ENCODE data around the gene AGBL5. TPM values are rescaled to one million over a fixed set of nuclear protein-coding genes. Genes with fewer than 3 reads are reported as not detected.
A peak's percentile ranks its signal among the peaks of the same experiment; 100 is the strongest.

The AGBL5 gene
- total and polyA plus RNA-seq, 4 donors: 8.6 to 22.3 (median 14.4) TPM

DNA sequence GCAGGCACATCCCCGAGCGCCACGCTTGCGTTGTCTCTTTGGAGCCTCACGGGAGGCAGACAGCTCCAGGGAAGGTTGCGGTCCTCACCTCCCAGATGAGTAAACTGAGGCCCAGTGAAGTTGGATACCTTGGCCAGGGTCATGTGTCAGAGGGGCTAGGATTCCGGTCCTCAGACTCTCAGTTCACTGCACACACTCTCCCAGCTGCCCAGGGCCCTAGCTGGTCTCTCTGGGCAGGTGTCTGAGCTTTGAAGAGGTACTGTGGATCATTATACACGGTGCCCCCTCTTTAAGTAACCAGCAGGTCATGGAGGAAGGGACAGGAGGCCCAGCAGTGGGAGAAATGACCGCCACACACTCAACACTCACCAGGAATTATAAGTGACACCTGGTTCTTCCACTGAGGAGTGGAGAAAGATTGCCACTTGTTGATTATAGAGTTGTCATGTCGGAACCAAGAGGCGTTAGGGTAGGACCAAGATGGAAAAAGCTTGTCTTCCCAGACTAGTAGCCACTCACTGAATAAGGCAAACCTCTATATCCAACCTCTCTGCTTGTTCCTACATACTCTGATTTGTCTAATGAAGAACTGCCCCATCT is 18.1 kb upstream of the AGBL5 start:
- DNase-seq (no peak), ATAC-seq (ENCODE audit: insufficient read depth, low FRiP score) (peak; percentile 8)
- Histone ChIP-seq H3K27ac (ENCODE audit: low read depth in 1 of 2, low read length in 1 of 2) (peak overlapping the region; percentile 83 to 86), H3K9me3 (ENCODE audit: control insufficient read depth in 4 of 4, insufficient read depth in 3 of 4, low read length in 3 of 4) (no peaks in the 10 kb centered on the region), H3K36me3 (ENCODE audit: control insufficient read depth in 4 of 4, insufficient read depth in 4 of 4, low read length in 4 of 4) (peaks cover 14 to 37% (median 26%) of the 10 kb centered on the region in 4 donors), H3K4me3 (peak overlapping the region; percentile 97), H3K27me3 (ENCODE audit: control insufficient read depth in 3 of 3, insufficient read depth in 3 of 3, low read length in 2 of 3) (no peaks in the 10 kb centered on the region), H3K9ac (ENCODE audit: insufficient read depth in 1 of 2, low read length in 2 of 2) (peak overlapping the region; percentile 61 to 75), H3K4me1 (ENCODE audit: control insufficient read depth in 5 of 5, insufficient read depth in 5 of 5, low read length in 5 of 5) (peaks cover 0 to 17% (median 6%) of the 10 kb centered on the region in 5 donors)
- WGBS, 2 donors: 10 to 16% methylated on average over 11 of the region's 11 CpGs
- TF ChIP-seq, protein P1, sequence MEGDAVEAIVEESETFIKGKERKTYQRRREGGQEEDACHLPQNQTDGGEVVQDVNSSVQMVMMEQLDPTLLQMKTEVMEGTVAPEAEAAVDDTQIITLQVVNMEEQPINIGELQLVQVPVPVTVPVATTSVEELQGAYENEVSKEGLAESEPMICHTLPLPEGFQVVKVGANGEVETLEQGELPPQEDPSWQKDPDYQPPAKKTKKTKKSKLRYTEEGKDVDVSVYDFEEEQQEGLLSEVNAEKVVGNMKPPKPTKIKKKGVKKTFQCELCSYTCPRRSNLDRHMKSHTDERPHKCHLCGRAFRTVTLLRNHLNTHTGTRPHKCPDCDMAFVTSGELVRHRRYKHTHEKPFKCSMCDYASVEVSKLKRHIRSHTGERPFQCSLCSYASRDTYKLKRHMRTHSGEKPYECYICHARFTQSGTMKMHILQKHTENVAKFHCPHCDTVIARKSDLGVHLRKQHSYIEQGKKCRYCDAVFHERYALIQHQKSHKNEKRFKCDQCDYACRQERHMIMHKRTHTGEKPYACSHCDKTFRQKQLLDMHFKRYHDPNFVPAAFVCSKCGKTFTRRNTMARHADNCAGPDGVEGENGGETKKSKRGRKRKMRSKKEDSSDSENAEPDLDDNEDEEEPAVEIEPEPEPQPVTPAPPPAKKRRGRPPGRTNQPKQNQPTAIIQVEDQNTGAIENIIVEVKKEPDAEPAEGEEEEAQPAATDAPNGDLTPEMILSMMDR (IDR thresholded peaks at IDR 0.05; ENCODE audit: control extremely low read depth, extremely low read depth): no peak

DNA sequence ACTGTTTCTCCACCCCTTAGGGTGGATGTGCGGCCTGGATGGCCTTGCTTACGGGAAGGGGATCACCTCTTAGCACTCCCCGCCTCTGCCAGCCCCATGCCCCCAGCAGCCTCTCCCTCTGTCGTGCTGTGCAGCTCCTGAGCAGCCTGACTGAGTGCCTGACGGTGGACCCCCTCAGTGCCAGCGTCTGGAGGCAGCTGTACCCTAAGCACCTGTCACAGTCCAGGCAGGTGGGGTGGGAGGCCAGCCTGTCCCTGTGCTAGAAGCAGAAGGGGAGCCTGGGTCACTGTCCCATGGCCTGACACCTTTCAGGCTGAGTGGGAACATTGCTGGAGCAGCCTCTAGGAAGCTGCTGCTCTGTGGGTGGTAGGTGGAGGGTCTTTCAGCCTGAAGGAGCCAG is 13.5 kb upstream of the AGBL5 start:
- no peaks in the 10 kb centered on the region for H3K27me3 ChIP-seq (ENCODE audit: control insufficient read depth in 3 of 3, insufficient read depth in 3 of 3, low read length in 2 of 3)
- H3K9me3 ChIP-seq (ENCODE audit: control insufficient read depth in 4 of 4, insufficient read depth in 3 of 4, low read length in 3 of 4): no peaks in the 10 kb centered on the region
- H3K4me3 ChIP-seq: no peak overlapping the region
- no peak overlapping the region for H3K27ac ChIP-seq (ENCODE audit: low read depth in 1 of 2, low read length in 1 of 2)
- peaks cover 0 to 16% (median 6%) of the 10 kb centered on the region in 5 donors for H3K4me1 ChIP-seq (ENCODE audit: control insufficient read depth in 5 of 5, insufficient read depth in 5 of 5, low read length in 5 of 5)
- H3K9ac ChIP-seq (ENCODE audit: insufficient read depth in 1 of 2, low read length in 2 of 2): no peak overlapping the region
- H3K36me3 ChIP-seq (ENCODE audit: control insufficient read depth in 4 of 4, insufficient read depth in 4 of 4, low read length in 4 of 4): peaks cover 30 to 65% (median 39%) of the 10 kb centered on the region in 4 donors
- TF ChIP-seq, protein P1 (IDR thresholded peaks at IDR 0.05; ENCODE audit: control extremely low read depth, extremely low read depth): no peak
- 93 to 95% methylated on average over 6 of the region's 6 CpGs for WGBS, 2 donors
- ATAC-seq (ENCODE audit: insufficient read depth, low FRiP score): no peak
- no peak for DNase-seq

DNA sequence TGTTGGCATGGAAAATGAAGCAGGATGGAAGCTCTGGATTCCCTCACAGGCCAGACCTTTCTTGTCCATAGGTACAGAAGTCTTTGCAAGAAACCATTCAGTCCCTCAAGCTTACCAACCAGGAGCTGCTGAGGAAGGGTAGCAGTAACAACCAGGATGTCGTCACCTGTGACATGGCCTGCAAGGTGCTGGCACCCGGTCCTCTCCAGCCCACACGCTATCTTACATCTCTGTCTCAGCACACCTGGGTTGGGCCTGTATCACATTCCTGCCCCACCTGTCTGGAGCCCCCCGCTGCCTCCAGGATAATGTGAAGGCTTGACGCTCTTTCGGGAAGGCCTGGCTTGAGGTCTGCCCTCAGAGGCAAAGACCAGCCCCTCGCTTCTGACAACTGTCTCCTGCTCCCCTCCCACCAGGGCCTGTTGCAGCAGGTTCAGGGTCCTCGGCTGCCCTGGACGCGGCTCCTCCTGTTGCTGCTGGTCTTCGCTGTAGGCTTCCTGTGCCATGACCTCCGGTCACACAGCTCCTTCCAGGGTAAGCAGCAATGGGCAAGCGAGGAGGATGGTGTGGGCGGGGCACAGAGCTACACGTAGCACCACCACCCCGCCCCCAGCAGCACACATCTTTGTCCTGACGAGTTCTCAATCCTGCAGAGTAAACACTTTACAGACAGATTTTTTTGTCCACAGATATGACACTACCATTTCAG is 12.7 kb upstream of the AGBL5 start:
- no peak for ATAC-seq (ENCODE audit: insufficient read depth, low FRiP score)
- TF ChIP-seq, protein P1 (IDR thresholded peaks at IDR 0.05; ENCODE audit: control extremely low read depth, extremely low read depth): no peak
- 89 to 93% methylated on average over 17 of the region's 17 CpGs for WGBS, 2 donors
- peaks cover 0 to 9% (median 3%) of the 10 kb centered on the region in 5 donors for H3K4me1 ChIP-seq (ENCODE audit: control insufficient read depth in 5 of 5, insufficient read depth in 5 of 5, low read length in 5 of 5)
- no peak overlapping the region for H3K4me3 ChIP-seq
- H3K27ac ChIP-seq (ENCODE audit: low read depth in 1 of 2, low read length in 1 of 2): no peak overlapping the region
- peaks cover 30 to 65% (median 39%) of the 10 kb centered on the region in 4 donors for H3K36me3 ChIP-seq (ENCODE audit: control insufficient read depth in 4 of 4, insufficient read depth in 4 of 4, low read length in 4 of 4)
- H3K27me3 ChIP-seq (ENCODE audit: control insufficient read depth in 3 of 3, insufficient read depth in 3 of 3, low read length in 2 of 3): no peaks in the 10 kb centered on the region
- no peak overlapping the region for H3K9ac ChIP-seq (ENCODE audit: insufficient read depth in 1 of 2, low read length in 2 of 2)
- H3K9me3 ChIP-seq (ENCODE audit: control insufficient read depth in 4 of 4, insufficient read depth in 3 of 4, low read length in 3 of 4): no peaks in the 10 kb centered on the region
- no peak for DNase-seq
